K562 (cell line): ENCODE measurements around the gene CEP128. TPM values are rescaled to one million over a fixed set of nuclear protein-coding genes. Genes with fewer than 3 reads are reported as not detected.

Experiments used
- ATAC-seq: fragments of 200-7000 bp; cut with Tn5 transposase; 3 replicates; pipeline ENCODE4 v1.9.1; 2020; ENCODE audit warnings: moderate library complexity
- BruUV-seq: library from RNA; stranded (reverse); fragments of 400-500 nt; replicated peaks from 2 replicates; lab custom pipeline; 2021; lab: Mats Ljungman, UMichigan
- CTCF ChIA-PET: fragments of 300-600 bp; formaldehyde crosslinking; extraction: SDS; loops from one replicate; lab custom pipeline; 2021; ENCODE audit warnings: low intra/inter-chr PET ratio; lab: Yijun Ruan, JAX
- POLR2A ChIA-PET: fragments of 300-600, 350-650 bp; sonication (Branson Sonifier 250); formaldehyde crosslinking; extraction: SDS; loops from one replicate; lab custom pipeline; 2021; ENCODE audit warnings: antibody characterized with exemption, inconsistent platforms; lab: Yijun Ruan, JAX
- DNase-seq, 4 experiments: peaks; one replicate each; pipeline versions ENCODE4 v3.0.0 to v3.0.0-alpha.2; 2011 to 2018; ENCODE audit warnings: low spot score in 3 of 4, mixed read lengths in 3 of 4; ENCODE audit errors: extremely low read depth in 1 of 4
- FAIRE-seq: peaks from 2 replicates; lab custom pipeline; 2011; peaks lifted over from hg19 to GRCh38; lab: Jason Lieb, UNC
- H2AFZ ChIP-seq: 2 replicates; pipeline ENCODE4 v1.6.0; 2011; ENCODE audit warnings: low read depth, low read length, control low read depth, inconsistent platforms
- H3K27ac ChIP-seq: fragments of 200-600 bp; 3 replicates; pipeline ENCODE4 v1.8.0; 2011; ENCODE audit warnings: low read depth, mild to moderate bottlenecking, control low read depth, inconsistent platforms, low read length, moderate library complexity, mixed read lengths; ENCODE audit errors: extremely low read depth
- H3K27me3 ChIP-seq, 2 experiments: fragments of 300-600 bp in 1 of 2; 2 replicates in 1 of 2; 3 replicates in 1 of 2; pipeline versions ENCODE4 v1.6.0 to v1.8.0; 2011; ENCODE audit warnings: inconsistent platforms in 2 of 2, low read length in 2 of 2, mild to moderate bottlenecking in 1 of 2, mixed read lengths in 1 of 2, moderate library complexity in 1 of 2; ENCODE audit not compliant: control insufficient read depth in 2 of 2, insufficient read depth in 2 of 2
- H3K36me3 ChIP-seq: fragments of 300-600 bp; 3 replicates; pipeline ENCODE4 v1.8.0; 2011; ENCODE audit warnings: mild to moderate bottlenecking, low read length, inconsistent platforms; ENCODE audit not compliant: control insufficient read depth, insufficient read depth
- H3K4me1 ChIP-seq, 2 experiments: fragments of 200-600 bp in 1 of 2; replicated peaks in 1 of 2; 2 replicates in 1 of 2; 3 replicates in 1 of 2; pipeline versions ENCODE4 v1.5.1 to v1.8.0; 2011; ENCODE audit warnings: inconsistent platforms in 2 of 2, low read length in 2 of 2, mild to moderate bottlenecking in 1 of 2, mixed read lengths in 1 of 2, moderate library complexity in 1 of 2; ENCODE audit not compliant: control insufficient read depth in 2 of 2, insufficient read depth in 2 of 2
- H3K4me2 ChIP-seq: 2 replicates; pipeline ENCODE4 v1.6.1; 2011; ENCODE audit warnings: low read length, control low read depth, inconsistent platforms, mixed read lengths; ENCODE audit not compliant: insufficient read depth
- H3K4me3 ChIP-seq: fragments of 200-600 bp; sonication (generic), shearing (Covaris generic); 2 replicates; pipeline ENCODE4 v1.5.1; 2016; ENCODE audit warnings: control low read depth, inconsistent platforms
- H3K79me2 ChIP-seq: fragments of 200-600 bp; 3 replicates; pipeline ENCODE4 v1.8.0; 2011; ENCODE audit warnings: low read length, inconsistent platforms; ENCODE audit not compliant: control insufficient read depth, insufficient read depth
- H3K9ac ChIP-seq, 2 experiments: 2 replicates each; pipeline versions ENCODE4 v1.6.0 to v1.6.1; 2011; ENCODE audit warnings: low read depth in 2 of 2, low read length in 2 of 2, control low read depth in 1 of 2, inconsistent platforms in 1 of 2, mild to moderate bottlenecking in 1 of 2, mixed read lengths in 1 of 2; ENCODE audit not compliant: insufficient read depth in 1 of 2
- H3K9me1 ChIP-seq: one replicate; pipeline ENCODE4 v1.6.0; 2011; ENCODE audit warnings: inconsistent platforms, mild to moderate bottlenecking, low read length, moderate library complexity; ENCODE audit not compliant: control insufficient read depth, insufficient read depth
- H3K9me3 ChIP-seq: replicated peaks from 2 replicates; pipeline ENCODE4 v1.5.1; 2011; ENCODE audit warnings: low read depth, low read length, inconsistent platforms; ENCODE audit not compliant: control insufficient read depth, insufficient read depth
- H4K20me1 ChIP-seq: replicated peaks from 2 replicates; pipeline ENCODE4 v1.6.1; 2011; ENCODE audit warnings: low read length, inconsistent platforms, mixed read lengths; ENCODE audit not compliant: control insufficient read depth, insufficient read depth
- BCL6 ChIP-seq: fragments of 250-450 bp; sonication (Bioruptor Pico); IDR thresholded peaks from 2 replicates; pipeline ENCODE4 v1.4.0; 2020
- CBFA2T2 ChIP-seq: fragments of 450-650 bp; conservative IDR thresholded peaks from 2 replicates; pipeline ENCODE4 v1.6.1; 2017; ENCODE audit warnings: mild to moderate bottlenecking
- MXI1 ChIP-seq: IDR thresholded peaks from 2 replicates; pipeline ENCODE4 v1.6.1; 2011; ENCODE audit warnings: low read depth, mild to moderate bottlenecking, improper control_type of control experiment, low read length
- NFRKB ChIP-seq: fragments of 450-650 bp; IDR thresholded peaks from 2 replicates; pipeline ENCODE4 v1.6.1; 2016; ENCODE audit warnings: low read depth
- TBP ChIP-seq: optimal IDR thresholded peaks from 2 replicates; pipeline ENCODE3; 2011; ENCODE audit warnings: low read depth, low read length, improper control_type of control experiment
- ZKSCAN8 ChIP-seq: fragments of 200-800 bp; sonication (Bioruptor generic); IDR thresholded peaks from 2 replicates; pipeline ENCODE4 v1.6.1; 2016; ENCODE audit warnings: missing genetic modification characterization, missing compliant biosample characterization
- ZNF324 ChIP-seq: fragments of 250-450 bp; sonication (Bioruptor Pico); IDR thresholded peaks from 2 replicates; pipeline ENCODE4 v1.4.0; 2020; ENCODE audit warnings: mild to moderate bottlenecking
- ZNF384 ChIP-seq: IDR thresholded peaks from 2 replicates; pipeline ENCODE4 v1.6.1; 2012; ENCODE audit warnings: low read depth, low read length, improper control_type of control experiment
- WGBS: fragments of 100-300 bp; shearing (Covaris generic); methylation state at CpG from one replicate; pipeline ENCODE4 v1.1.6; 2016; ENCODE audit warnings: low coverage, mixed read lengths; ENCODE audit not compliant: insufficient coverage; ENCODE audit errors: missing lambda C conversion rate; 5-methylcytosine and 5-hydroxymethylcytosine counted together
- in situ Hi-C: fragments of 300-500 bp; cut with MboI; formaldehyde crosslinking; loops from 4 replicates; pipeline ENCODE4 v1.15.0; 2018; ENCODE audit warnings: inconsistent platforms, mixed read lengths
- intact Hi-C: fragments of 100-400 bp; cut with micrococcal nuclease; formaldehyde crosslinking; loops from 2 replicates; pipeline ENCODE4 v1.14.2; 2022
- polyA plus RNA-seq, 8 experiments: library from polyadenylated mRNA; depleted of rRNA in 4 of 8; stranded (reverse) in 5 of 8; unstranded in 3 of 8; fragments of >200 nt; fragmentation: Nextera tagmentation in 2 of 8; fragmentation: Illumina TruSeq in 1 of 8; extraction: Ambion mirVana in 2 of 8; extraction: Trizol in 1 of 8; gene quantifications; 2 replicates each; pipeline versions ENCODE4 v1.2.1 to v1.2.3, GENCODE V29; 2011 to 2014; ENCODE audit warnings: inconsistent platforms in 1 of 8, missing spikeins in 1 of 8
- total RNA-seq, 7 experiments: library from RNA; depleted of rRNA in 6 of 7; stranded (reverse); fragments of >200 nt in 6 of 7; fragmentation: Illumina TruSeq in 2 of 7; extraction: Trizol in 2 of 7; gene quantifications; 2 replicates each; pipeline versions ENCODE4 v1.2.1 to v1.2.3, GENCODE V29; 2011 to 2021; ENCODE audit warnings: low replicate concordance in 1 of 7
- TF ChIP-seq, protein P1 (sequence below): fragments of 250-450 bp; sonication (Bioruptor Pico); IDR thresholded peaks from 2 replicates; pipeline ENCODE4 v1.5.0; 2021; ENCODE audit warnings: mild to moderate bottlenecking, borderline replicate concordance
- TF ChIP-seq, protein P2 (sequence below): fragments of 250-450 bp; sonication (Bioruptor Pico); IDR thresholded peaks from 2 replicates; pipeline ENCODE4 v1.9.0; 2021; ENCODE audit warnings: mild to moderate bottlenecking
- TF ChIP-seq, protein P3 (sequence below): fragments of 450-650 bp; IDR thresholded peaks from 2 replicates; pipeline ENCODE4 v1.6.1; 2016; ENCODE audit warnings: antibody characterized with exemption
- TF ChIP-seq, protein P4 (sequence below): sonication (generic); formaldehyde crosslinking; IDR thresholded peaks from 2 replicates; pipeline ENCODE4 v1.8.0; 2022; ENCODE audit warnings: mild to moderate bottlenecking, missing genetic modification reagents, borderline replicate concordance
- TF ChIP-seq, protein P5 (sequence below), 2 experiments: fragments of 200-800 bp in 1 of 2; sonication (Bioruptor generic) in 1 of 2; sonication (generic) in 1 of 2; formaldehyde crosslinking in 1 of 2; IDR thresholded peaks in 1 of 2; conservative IDR thresholded peaks in 1 of 2; 2 replicates each; pipeline versions ENCODE4 v1.5.0 to v1.6.1; 2016 to 2020; ENCODE audit warnings: missing compliant biosample characterization in 1 of 2, missing genetic modification characterization in 1 of 2, missing genetic modification reagents in 1 of 2
- TF ChIP-seq, protein P6 (sequence below), 2 experiments: fragments of 450-650 bp in 1 of 2; sonication (generic) in 1 of 2; formaldehyde crosslinking; conservative IDR thresholded peaks; 2 replicates each; pipeline versions ENCODE4 v1.4.0 to v1.8.1; 2020 to 2022; ENCODE audit warnings: mild to moderate bottlenecking in 1 of 2, missing genetic modification reagents in 1 of 2

Gene CEP128
- total and polyA plus RNA-seq, 9 of the 15 experiments (the other 6 are each of a cell fraction or from before 2014, with no cell fraction given): 2.3 to 9.2 (median 4.6) TPM

DNA sequence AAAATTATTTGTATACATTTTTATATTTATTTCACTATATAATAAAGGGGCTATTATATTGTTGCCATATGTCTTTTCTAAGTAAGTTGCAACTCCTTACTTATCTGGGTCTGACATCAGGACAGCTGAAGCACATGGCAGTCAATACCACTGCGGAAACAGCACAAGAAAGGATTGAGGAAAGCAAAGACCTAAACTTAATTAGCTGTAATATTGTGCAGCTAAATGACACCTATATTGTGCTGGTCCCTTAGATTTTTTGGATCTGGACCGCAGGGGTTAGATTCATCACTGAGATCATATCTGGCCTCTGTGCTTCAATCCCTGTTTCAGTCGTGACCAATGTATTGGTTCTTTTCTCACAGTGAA is 370.6 kb downstream of the CEP128 start:
- Histone ChIP-seq H3K4me1 (no peaks in the 10 kb centered on the region), H3K4me3 (no peak overlapping the region), H3K79me2 (no peaks in the 10 kb centered on the region), H3K9me3 (no peaks in the 10 kb centered on the region), H3K9ac (no peak overlapping the region), H4K20me1 (no peaks in the 10 kb centered on the region), H3K27ac (no peak overlapping the region), H3K36me3 (no peaks in the 10 kb centered on the region), H3K9me1 (no peaks in the 10 kb centered on the region), H2AFZ (no peak overlapping the region), H3K27me3 (no peaks in the 10 kb centered on the region), H3K4me2 (no peak overlapping the region)
- 8% methylated on average over 2 of the region's 3 CpGs for WGBS
- ATAC-seq (no peak), FAIRE-seq (no peak), DNase-seq (no peak)
- in situ Hi-C loops (no loop called here), intact Hi-C loops (no loop called here)
- ChIA-PET POLR2A (no interaction called here), CTCF (no interaction called here)
- no TSS peak for BruUV-seq
- TF ChIP-seq TBP (no peak), ZNF324 (CRISPR knock-in tag) (no peak), ZNF384 (no peak), NFRKB (no peak), ZKSCAN8 (no peak), BCL6 (CRISPR knock-in tag) (no peak), MXI1 (no peak), CBFA2T2 (no peak)
- TF ChIP-seq, protein P1, sequence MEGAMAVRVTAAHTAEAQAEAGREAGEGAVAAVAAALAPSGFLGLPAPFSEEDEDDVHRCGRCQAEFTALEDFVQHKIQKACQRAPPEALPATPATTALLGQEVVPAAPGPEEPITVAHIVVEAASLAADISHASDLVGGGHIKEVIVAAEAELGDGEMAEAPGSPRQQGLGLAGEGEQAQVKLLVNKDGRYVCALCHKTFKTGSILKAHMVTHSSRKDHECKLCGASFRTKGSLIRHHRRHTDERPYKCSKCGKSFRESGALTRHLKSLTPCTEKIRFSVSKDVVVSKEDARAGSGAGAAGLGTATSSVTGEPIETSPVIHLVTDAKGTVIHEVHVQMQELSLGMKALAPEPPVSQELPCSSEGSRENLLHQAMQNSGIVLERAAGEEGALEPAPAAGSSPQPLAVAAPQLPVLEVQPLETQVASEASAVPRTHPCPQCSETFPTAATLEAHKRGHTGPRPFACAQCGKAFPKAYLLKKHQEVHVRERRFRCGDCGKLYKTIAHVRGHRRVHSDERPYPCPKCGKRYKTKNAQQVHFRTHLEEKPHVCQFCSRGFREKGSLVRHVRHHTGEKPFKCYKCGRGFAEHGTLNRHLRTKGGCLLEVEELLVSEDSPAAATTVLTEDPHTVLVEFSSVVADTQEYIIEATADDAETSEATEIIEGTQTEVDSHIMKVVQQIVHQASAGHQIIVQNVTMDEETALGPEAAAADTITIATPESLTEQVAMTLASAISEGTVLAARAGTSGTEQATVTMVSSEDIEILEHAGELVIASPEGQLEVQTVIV (CRISPR knock-in tag): no peak
- TF ChIP-seq, protein P2, sequence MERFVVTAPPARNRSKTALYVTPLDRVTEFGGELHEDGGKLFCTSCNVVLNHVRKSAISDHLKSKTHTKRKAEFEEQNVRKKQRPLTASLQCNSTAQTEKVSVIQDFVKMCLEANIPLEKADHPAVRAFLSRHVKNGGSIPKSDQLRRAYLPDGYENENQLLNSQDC (CRISPR knock-in tag): no peak
- TF ChIP-seq, protein P3, sequence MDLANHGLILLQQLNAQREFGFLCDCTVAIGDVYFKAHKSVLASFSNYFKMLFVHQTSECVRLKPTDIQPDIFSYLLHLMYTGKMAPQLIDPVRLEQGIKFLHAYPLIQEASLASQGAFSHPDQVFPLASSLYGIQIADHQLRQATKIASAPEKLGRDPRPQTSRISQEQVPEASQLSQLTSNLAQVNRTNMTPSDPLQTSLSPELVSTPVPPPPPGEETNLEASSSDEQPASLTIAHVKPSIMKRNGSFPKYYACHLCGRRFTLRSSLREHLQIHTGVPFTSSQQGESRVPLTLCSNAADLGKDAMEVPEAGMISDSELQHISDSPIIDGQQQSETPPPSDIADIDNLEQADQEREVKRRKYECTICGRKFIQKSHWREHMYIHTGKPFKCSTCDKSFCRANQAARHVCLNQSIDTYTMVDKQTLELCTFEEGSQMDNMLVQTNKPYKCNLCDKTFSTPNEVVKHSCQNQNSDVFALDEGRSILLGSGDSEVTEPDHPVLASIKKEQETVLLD: no peak
- TF ChIP-seq, protein P4, sequence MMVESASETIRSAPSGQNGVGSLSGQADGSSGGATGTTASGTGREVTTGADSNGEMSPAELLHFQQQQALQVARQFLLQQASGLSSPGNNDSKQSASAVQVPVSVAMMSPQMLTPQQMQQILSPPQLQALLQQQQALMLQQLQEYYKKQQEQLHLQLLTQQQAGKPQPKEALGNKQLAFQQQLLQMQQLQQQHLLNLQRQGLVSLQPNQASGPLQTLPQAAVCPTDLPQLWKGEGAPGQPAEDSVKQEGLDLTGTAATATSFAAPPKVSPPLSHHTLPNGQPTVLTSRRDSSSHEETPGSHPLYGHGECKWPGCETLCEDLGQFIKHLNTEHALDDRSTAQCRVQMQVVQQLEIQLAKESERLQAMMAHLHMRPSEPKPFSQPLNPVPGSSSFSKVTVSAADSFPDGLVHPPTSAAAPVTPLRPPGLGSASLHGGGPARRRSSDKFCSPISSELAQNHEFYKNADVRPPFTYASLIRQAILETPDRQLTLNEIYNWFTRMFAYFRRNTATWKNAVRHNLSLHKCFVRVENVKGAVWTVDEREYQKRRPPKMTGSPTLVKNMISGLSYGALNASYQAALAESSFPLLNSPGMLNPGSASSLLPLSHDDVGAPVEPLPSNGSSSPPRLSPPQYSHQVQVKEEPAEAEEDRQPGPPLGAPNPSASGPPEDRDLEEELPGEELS (CRISPR knock-in tag): no peak
- TF ChIP-seq, protein P5, sequence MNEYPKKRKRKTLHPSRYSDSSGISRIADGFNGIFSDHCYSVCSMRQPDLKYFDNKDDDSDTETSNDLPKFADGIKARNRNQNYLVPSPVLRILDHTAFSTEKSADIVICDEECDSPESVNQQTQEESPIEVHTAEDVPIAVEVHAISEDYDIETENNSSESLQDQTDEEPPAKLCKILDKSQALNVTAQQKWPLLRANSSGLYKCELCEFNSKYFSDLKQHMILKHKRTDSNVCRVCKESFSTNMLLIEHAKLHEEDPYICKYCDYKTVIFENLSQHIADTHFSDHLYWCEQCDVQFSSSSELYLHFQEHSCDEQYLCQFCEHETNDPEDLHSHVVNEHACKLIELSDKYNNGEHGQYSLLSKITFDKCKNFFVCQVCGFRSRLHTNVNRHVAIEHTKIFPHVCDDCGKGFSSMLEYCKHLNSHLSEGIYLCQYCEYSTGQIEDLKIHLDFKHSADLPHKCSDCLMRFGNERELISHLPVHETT (CRISPR knock-in tag; conservative IDR thresholded peaks at IDR 0.05 in 1 of 2, IDR thresholded peaks at IDR 0.05 in 1 of 2): no peak
- TF ChIP-seq, protein P6, sequence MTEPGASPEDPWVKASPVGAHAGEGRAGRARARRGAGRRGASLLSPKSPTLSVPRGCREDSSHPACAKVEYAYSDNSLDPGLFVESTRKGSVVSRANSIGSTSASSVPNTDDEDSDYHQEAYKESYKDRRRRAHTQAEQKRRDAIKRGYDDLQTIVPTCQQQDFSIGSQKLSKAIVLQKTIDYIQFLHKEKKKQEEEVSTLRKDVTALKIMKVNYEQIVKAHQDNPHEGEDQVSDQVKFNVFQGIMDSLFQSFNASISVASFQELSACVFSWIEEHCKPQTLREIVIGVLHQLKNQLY (CRISPR knock-in tag; conservative IDR thresholded peaks at IDR 0.05): no peak
